Caco-2 (cell line): ENCODE results near the gene SPIC. TPM values are rescaled to one million over a fixed set of nuclear protein-coding genes. Genes with fewer than 3 reads are reported as not detected.

ENCODE experiments used
- BruUV-seq: library from RNA; stranded (reverse); fragments of 400-500 nt; replicated peaks from 2 replicates; lab custom pipeline; 2021; lab: Mats Ljungman, UMichigan
- CTCF ChIA-PET: fragments of 300-600 bp; sonication (Branson Sonifier 250); formaldehyde crosslinking; loops from one replicate; lab custom pipeline; 2022; ENCODE audit warnings: antibody characterized with exemption; lab: Charles Lee
- POLR2A ChIA-PET: fragments of 300-600 bp; sonication (Branson Sonifier 250); formaldehyde crosslinking; loops from one replicate; lab custom pipeline; 2022; ENCODE audit warnings: antibody characterized with exemption; lab: Charles Lee
- DNase-seq, 2 experiments: peaks; one replicate each; pipeline versions ENCODE4 v3.0.0 to v3.0.0-alpha.2; 2020 to 2022
- H3K27me3 ChIP-seq: replicated peaks from 2 replicates; pipeline ENCODE4 v1.6.0; 2011; ENCODE audit warnings: low read length; ENCODE audit not compliant: control insufficient read depth, insufficient read depth
- H3K36me3 ChIP-seq: 2 replicates; pipeline ENCODE4 v1.5.1; 2011; ENCODE audit warnings: low read length; ENCODE audit not compliant: control insufficient read depth, insufficient read depth
- H3K4me1 ChIP-seq: fragments of 250-450 bp; sonication (Bioruptor Pico); 2 replicates; pipeline ENCODE4 v1.5.1; 2020; ENCODE audit warnings: mild to moderate bottlenecking
- H3K4me3 ChIP-seq: 2 replicates; pipeline ENCODE4 v1.5.1; 2011; ENCODE audit warnings: low read depth, mild to moderate bottlenecking, control low read depth, low read length
- H3K9me3 ChIP-seq: fragments of 250-450 bp; sonication (Bioruptor Pico); 2 replicates; pipeline ENCODE4 v1.5.1; 2020; ENCODE audit warnings: mild to moderate bottlenecking, moderate library complexity
- H3K27ac Mint-ChIP-seq: one replicate; pipeline ENCODE4 v1.8.0; 2022; ENCODE audit warnings: mixed read lengths; ENCODE audit not compliant: unreplicated experiment
- H3K27me3 Mint-ChIP-seq: one replicate; pipeline ENCODE4 v1.8.0; 2022; ENCODE audit warnings: mixed read lengths; ENCODE audit not compliant: insufficient read depth, unreplicated experiment
- H3K36me3 Mint-ChIP-seq: one replicate; pipeline ENCODE4 v1.8.0; 2022; ENCODE audit warnings: mild to moderate bottlenecking, mixed read lengths; ENCODE audit not compliant: insufficient read depth, unreplicated experiment
- H3K4me1 Mint-ChIP-seq: one replicate; pipeline ENCODE4 v1.8.0; 2022; ENCODE audit warnings: low read depth, mixed read lengths; ENCODE audit not compliant: unreplicated experiment
- H3K4me3 Mint-ChIP-seq: one replicate; pipeline ENCODE4 v1.8.0; 2022; ENCODE audit warnings: mild to moderate bottlenecking, moderate library complexity, mixed read lengths; ENCODE audit not compliant: unreplicated experiment
- H3K9me3 Mint-ChIP-seq: one replicate; pipeline ENCODE4 v1.8.0; 2022; ENCODE audit warnings: mixed read lengths; ENCODE audit not compliant: unreplicated experiment
- CTCF ChIP-seq, 2 experiments: fragments of 200-600 bp in 1 of 2; IDR thresholded peaks; 1 replicate in 1 of 2; 2 replicates in 1 of 2; pipeline versions ENCODE4 v1.5.1 to v1.8.0; 2011 to 2022; ENCODE audit warnings: antibody characterized with exemption in 1 of 2, control low read depth in 1 of 2, inconsistent platforms in 1 of 2, low read depth in 1 of 2, low read length in 1 of 2, mild to moderate bottlenecking in 1 of 2, moderate library complexity in 1 of 2; ENCODE audit not compliant: insufficient read depth in 1 of 2, severe bottlenecking in 1 of 2, unreplicated experiment in 1 of 2
- intact Hi-C: fragments of 100-400 bp; cut with micrococcal nuclease; formaldehyde crosslinking; loops from one replicate; pipeline ENCODE4 v1.10.0; 2022; ENCODE audit not compliant: unreplicated experiment
- total RNA-seq: library from RNA; stranded (reverse); gene quantifications from 2 replicates; pipeline ENCODE4 v1.2.3, GENCODE V29; 2022

SPIC gene
- total RNA-seq, 1 experiment from 2014 or later, result not detected

GRCh38 chr12:101439236-101439635, 35.9 kb upstream of the SPIC start:
- no peak overlapping the region for H3K4me3 Mint-ChIP-seq
- no peaks in the 10 kb centered on the region for H3K9me3 Mint-ChIP-seq
- TF ChIP-seq CTCF (IDR thresholded peaks at IDR 0.05; ENCODE audit: insufficient read depth in 1 of 2, low read depth in 1 of 2, low read length in 1 of 2, severe bottlenecking in 1 of 2, unreplicated experiment in 1 of 2), result no peak
- peaks cover 11% of the 10 kb centered on the region for H3K27me3 Mint-ChIP-seq
- H3K27ac Mint-ChIP-seq, result no peak overlapping the region
- ChIA-PET CTCF (no interaction called here), POLR2A (interaction anchor here (0.6 kb wide), 1 partner anchor 102 kb away, joined by 6 read pairs; no protein-coding TSS in a partner anchor)
- H3K4me3 ChIP-seq, result no peak overlapping the region
- no TSS peak for BruUV-seq
- no peaks in the 10 kb centered on the region for H3K27me3 ChIP-seq
- no peaks in the 10 kb centered on the region for H3K36me3 Mint-ChIP-seq
- no peak for DNase-seq
- H3K9me3 ChIP-seq, result no peaks in the 10 kb centered on the region
- intact Hi-C loops, result no loop called here
- H3K4me1 ChIP-seq, result no peaks in the 10 kb centered on the region
- H3K4me1 Mint-ChIP-seq, result no peaks in the 10 kb centered on the region
- no peaks in the 10 kb centered on the region for H3K36me3 ChIP-seq

GRCh38 chr12:101441461-101442224, 33.5 kb upstream of the SPIC start:
- H3K27me3 ChIP-seq, result no peaks in the 10 kb centered on the region
- ChIA-PET POLR2A (no interaction called here), CTCF (no interaction called here)
- Mint-ChIP-seq H3K27me3 (peaks cover 9% of the 10 kb centered on the region), H3K9me3 (no peaks in the 10 kb centered on the region), H3K4me1 (no peaks in the 10 kb centered on the region), H3K27ac (no peak overlapping the region), H3K4me3 (no peak overlapping the region), H3K36me3 (no peaks in the 10 kb centered on the region)
- BruUV-seq, result no TSS peak
- no peak for DNase-seq
- intact Hi-C loops, result no loop called here
- TF ChIP-seq CTCF (IDR thresholded peaks at IDR 0.05; ENCODE audit: insufficient read depth in 1 of 2, low read depth in 1 of 2, low read length in 1 of 2, severe bottlenecking in 1 of 2, unreplicated experiment in 1 of 2), result no peak
- H3K4me1 ChIP-seq, result no peaks in the 10 kb centered on the region
- no peaks in the 10 kb centered on the region for H3K36me3 ChIP-seq
- H3K9me3 ChIP-seq, result no peaks in the 10 kb centered on the region
- H3K4me3 ChIP-seq, result no peak overlapping the region

GRCh38 chr12:101455685-101456084, 19.5 kb upstream of the SPIC start:
- Mint-ChIP-seq H3K4me3 (no peak overlapping the region), H3K27ac (no peak overlapping the region), H3K36me3 (no peaks in the 10 kb centered on the region), H3K9me3 (peaks cover 11% of the 10 kb centered on the region), H3K27me3 (no peaks in the 10 kb centered on the region), H3K4me1 (no peaks in the 10 kb centered on the region)
- ChIA-PET CTCF (no interaction called here), POLR2A (no interaction called here)
- no peak overlapping the region for H3K4me3 ChIP-seq
- DNase-seq, result no peak
- BruUV-seq, result no TSS peak
- no peaks in the 10 kb centered on the region for H3K27me3 ChIP-seq
- intact Hi-C loops, result no loop called here
- H3K9me3 ChIP-seq, result no peaks in the 10 kb centered on the region
- TF ChIP-seq CTCF (IDR thresholded peaks at IDR 0.05; ENCODE audit: insufficient read depth in 1 of 2, low read depth in 1 of 2, low read length in 1 of 2, severe bottlenecking in 1 of 2, unreplicated experiment in 1 of 2), result no peak
- H3K36me3 ChIP-seq, result no peaks in the 10 kb centered on the region
- peaks cover 9% of the 10 kb centered on the region for H3K4me1 ChIP-seq
